PC-3 (cell line): Measurements from ENCODE around the gene CASP12.

Source experiments
- CTCF ChIP-seq: fragments of 300-600 bp; sonication (generic); conservative IDR thresholded peaks from 2 replicates; pipeline ENCODE4 v1.5.1; 2017; ENCODE audit warnings: antibody characterized with exemption, low read depth, mild to moderate bottlenecking, low read length
- EZH2 ChIP-seq: fragments of 300-600 bp; sonication (generic); IDR thresholded peaks from one replicate; pipeline ENCODE4 v1.6.1; 2017; ENCODE audit warnings: antibody characterized with exemption, mild to moderate bottlenecking, low read length; ENCODE audit not compliant: unreplicated experiment

DNA sequence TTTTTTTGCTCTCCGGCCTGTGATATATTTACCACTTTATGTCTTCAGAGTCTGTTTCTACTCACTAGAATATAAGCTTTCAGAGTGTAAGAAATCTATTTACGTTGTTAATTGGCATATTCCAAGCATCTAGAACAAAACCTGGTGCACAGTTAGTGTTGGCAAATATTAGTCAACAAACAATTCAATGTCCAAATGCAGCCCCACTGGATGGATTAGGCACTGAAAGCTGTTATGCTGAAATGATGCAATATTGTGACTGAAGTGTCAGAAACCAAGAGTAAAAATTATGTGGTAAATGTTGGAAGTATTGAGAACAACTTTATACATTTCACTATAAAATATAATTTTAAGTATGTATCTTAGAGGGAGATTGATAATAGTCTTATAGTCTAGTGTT, 45.3 kb upstream of the CASP12 start:
- TF ChIP-seq EZH2, result no peak
- no peak for TF ChIP-seq CTCF
